Activated CD8-positive, alpha-beta memory T cell treated with anti-CD3 and anti-CD28 coated beads for 4 hours (primary cell): ENCODE measurements around the gene KDF1.

Source experiments
- DNase-seq, 2 donors: peaks; one replicate each; pipeline ENCODE4 v3.0.0-alpha.2; 2020; ENCODE audit warnings: low read depth in 2 of 2

Gene KDF1

GRCh38 chr1:26959722-26960624, at the start of gene KDF1:
TSS of gene KDF1 (minus strand) at chr1:26960468. CDS start at chr1:26952380, 8,088 bp downstream.
- DNase-seq: peak; percentile 6 to 18

GRCh38 chr1:27009601-27010197, 49.4 kb upstream of the KDF1 start:
- DNase-seq: no peak

DNA sequence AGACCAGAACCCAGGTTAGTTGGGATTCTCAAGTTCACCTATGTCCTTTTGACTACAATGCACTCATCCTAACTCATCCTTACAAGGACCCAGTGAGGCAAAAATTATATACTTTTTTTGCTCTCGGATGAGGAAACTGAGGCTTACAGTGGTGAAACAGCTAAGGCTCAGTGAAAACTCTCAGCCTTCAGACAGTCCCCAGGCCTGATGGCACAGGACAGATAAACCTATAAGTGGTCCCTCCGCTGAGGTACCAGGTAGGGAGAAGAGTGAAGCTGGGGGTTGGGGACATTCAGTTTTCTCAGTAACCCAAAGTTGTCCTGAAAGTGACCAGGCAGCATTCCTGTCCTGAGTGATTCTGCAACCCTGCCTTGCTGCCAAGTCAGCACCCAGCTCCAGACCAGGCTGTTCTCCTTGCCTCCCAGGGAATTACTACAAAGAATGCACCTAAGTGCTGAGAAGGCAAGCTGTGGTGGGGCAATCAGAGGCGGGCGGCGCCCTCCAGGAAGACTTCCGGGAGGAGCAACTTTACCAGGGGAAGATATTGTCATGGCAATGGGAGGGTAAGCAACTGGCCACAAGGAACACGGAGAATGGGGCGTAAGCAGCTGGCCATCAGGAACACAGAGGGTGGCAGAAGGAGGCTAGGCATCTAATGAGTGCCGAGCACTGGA, 47.8 kb upstream of the KDF1 start:
- DNase-seq: no peak

DNA sequence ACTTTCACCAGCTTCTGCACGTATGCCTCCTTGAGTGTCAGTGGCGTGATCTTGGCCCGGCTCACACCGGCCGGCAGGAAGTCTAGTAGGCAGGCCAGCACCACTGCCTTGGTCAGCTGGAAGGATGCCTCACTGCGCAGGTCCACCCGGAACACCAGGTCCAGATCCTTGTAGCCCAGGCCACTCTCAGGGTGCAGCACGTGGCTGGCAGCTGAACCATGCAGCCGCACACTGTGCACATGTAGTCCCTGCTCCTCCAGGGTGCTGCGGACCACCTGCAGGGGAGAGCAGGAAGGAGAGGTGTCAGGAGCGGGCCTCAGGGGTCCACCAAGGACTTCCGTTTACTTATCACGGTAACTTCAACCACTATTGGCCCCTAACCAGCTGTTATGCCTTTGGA, 46.4 kb upstream of the KDF1 start:
- no peak for DNase-seq

- DNase-seq: no peak
Measured at GRCh38 chr1:27005648-27006496, 45.6 kb upstream of the KDF1 start.

DNA sequence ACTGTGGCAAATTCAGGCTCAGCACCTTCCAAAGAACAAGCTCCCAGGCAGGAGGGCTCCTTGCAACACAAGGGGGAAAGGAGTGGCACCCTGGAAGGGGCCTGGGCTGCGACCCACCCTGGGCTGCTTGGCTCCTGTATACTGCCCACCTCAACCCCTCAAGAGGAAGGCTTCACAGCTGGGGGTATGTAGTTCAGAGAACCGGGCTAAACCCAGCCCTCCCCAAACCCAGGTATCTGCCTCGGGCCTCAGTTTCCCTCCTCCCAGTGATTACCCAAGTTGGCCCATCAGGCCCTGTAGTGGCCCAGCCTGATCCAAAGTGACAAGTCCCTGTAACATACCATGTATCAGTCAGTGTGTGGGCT, 44.9 kb upstream of the KDF1 start:
- no peak for DNase-seq

DNA sequence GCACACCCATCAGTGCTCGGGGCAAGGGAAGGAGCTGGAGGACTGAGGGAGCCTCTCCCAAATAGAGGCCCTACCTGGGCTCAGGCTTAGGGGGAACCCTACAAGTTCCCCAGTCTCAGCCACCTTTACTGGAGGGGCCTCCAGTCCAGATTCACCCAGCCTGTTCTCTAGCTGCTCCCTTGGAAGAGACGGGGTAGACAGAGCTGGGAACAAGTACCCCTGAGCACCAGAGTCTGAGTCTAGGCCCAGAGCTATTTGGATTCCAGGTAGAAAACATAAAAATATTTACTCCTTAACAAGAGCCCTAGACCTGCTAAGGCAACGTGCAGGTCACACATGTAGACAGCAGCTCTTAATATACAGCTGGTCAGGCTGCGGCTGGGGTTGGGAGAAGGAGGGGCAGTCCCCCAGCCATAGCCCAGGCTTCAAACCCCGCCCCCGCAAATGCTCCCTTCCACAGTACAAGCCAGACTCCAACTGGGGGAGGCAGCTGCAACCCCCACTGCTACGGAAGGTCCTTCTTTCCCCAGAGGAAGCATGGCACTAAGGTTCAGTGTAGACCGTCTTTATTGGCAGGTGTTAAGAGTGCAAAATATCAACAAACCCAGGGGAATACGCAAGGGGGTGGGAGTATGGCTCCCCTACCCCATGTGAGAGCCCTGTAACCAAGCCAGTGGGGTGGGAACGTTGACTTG, 44.4 kb upstream of the KDF1 start:
- no peak for DNase-seq

GRCh38 chr1:27003745-27004470, 43.6 kb upstream of the KDF1 start:
- DNase-seq: no peak

- DNase-seq: no peak
Measured at GRCh38 chr1:27001570-27002360, 41.5 kb upstream of the KDF1 start.

DNA sequence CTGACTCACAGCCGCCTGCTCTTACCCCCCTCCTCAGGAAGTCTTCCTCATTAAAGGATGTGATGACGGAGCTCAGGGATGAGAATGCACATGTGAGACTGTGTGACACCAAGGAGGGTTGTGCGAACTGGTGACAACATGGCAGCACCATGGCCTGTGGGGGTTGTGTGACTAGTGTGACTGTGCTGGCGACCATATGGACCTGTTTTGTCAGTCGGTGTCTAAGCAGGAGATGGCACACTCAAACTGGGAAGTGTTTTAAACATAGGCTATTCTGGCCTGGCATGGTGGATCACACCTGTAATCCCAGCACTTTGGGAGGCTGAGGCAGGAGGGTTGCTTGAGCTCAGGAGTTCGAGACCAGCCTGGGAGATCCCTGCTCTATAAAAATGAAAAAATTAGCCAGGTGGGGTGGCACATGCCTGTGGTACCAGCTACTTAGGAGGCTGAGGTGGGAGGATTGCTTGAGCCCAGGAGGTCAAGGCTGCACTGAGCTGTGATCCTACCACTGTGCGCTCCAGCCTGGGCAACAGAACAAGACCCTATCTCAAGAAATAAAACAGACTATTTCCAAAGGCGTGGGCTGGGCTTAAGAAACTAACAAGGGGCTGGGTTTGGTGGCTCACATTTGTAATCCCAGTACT, 40.7 kb upstream of the KDF1 start:
- DNase-seq: no peak

DNA sequence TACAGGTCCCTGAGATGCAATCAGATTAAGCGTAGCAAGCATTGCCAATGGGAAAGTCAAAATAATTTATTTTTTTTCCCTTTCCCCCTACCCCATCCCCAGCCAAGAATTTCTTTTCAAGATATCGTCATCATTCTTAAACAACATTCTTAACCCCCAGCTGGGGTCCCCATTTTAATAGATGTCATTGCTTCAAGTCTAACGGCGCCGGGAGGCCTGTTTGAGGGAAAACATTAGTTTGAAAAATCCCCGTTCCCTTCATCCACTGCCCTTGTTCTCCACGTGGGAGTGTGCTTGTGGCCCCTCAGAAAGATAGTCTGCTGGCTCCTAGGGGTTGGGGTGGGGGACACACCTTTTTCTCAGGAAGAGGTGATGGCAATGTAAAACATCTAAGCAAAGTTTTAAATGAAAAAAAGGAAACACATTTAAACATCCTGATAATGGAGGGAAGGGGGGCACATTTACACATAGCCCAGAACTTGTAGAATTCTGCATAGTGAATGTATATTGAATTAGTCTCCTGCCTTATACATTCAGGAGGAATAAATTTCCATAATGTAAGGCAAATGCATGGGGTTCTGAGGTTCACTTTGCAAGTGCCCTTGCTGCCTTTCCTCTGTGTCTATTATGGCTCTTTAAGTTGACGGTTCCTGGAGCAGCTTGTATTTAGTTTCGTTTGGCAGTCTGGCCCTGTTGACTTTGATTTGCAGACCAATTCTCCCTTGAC, 40.0 kb upstream of the KDF1 start:
- no peak for DNase-seq

- no peak for DNase-seq
Measured at GRCh38 chr1:26999440-26999987, 39.2 kb upstream of the KDF1 start.

GRCh38 chr1:26998429-26999300, 38.4 kb upstream of the KDF1 start:
- no peak for DNase-seq

GRCh38 chr1:26996665-26997064, 36.4 kb upstream of the KDF1 start:
- no peak for DNase-seq

- DNase-seq: no peak
Measured at GRCh38 chr1:26996024-26996423, 35.8 kb upstream of the KDF1 start.

DNA sequence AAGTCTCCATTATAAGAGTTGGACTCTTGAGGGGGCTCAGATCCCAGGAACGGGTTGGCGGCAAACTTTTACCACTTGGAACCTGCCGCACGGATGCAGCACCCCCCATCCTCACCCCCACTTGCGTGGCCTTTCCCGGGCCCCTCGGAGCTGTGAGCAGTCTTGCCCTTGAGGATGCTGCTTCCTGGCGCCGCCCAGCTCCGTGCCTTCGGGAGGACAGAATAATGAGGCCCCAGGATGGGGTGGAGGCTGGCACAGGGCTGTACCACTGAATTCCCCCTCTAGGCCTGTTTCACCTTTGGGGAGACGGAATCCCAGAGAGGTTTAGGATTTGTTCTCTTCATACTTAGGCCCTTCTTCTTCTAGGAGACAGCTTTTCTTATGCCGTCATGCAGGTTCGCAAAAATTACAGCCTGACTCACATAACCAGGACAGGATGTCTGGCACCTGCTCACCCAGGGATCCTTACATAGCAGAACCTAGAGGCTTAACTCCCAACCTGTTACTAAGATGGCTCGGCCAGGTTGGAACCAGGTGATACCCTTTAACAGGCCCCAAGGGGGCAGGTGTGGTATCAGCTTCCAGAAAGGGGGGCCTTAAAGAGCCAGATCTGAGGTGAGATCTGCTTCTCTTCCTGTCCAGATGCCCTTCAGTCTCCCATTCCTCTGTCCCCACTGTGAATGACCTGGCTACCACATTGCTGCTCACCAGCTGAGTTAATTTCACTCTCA, 34.7 kb upstream of the KDF1 start:
- DNase-seq: no peak
